Measurements from ENCODE around the gene GOLM1.
"Not testable (repeated sequence)": the region's sequence is repeated elsewhere in the genome, so short reads cannot be mapped to it uniquely, and the experiment has no call there.

GOLM1 gene

DNA sequence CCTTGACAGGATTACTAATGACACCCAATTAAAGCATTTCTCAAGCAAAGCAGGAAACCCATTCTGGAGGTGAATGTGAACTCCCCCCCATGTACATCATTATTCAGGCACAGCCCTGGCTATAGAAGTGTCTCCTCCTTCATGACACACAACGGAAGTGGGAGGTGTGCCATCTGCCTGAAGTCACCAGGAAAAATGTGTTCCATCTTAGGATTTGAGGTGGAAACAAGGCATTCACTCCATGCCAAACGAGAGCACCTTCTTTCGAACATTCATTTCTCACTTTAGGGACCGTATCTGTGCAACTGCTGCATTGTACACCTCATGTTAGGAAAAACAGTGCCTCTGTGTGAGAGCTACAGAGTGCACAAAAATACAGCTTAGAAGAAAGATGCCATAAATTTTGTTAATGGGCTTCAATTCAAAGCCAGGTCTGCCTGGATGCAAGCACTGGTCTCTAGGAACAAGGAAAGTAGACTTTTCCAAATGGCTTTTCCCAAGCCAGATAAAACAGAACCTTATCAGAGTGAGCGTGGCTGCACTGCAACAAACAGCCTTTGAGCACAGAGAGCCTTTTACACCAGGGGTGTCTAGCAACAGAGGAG is 19.4 kb downstream of the GOLM1 start:
- DNase-seq = no peak

DNA sequence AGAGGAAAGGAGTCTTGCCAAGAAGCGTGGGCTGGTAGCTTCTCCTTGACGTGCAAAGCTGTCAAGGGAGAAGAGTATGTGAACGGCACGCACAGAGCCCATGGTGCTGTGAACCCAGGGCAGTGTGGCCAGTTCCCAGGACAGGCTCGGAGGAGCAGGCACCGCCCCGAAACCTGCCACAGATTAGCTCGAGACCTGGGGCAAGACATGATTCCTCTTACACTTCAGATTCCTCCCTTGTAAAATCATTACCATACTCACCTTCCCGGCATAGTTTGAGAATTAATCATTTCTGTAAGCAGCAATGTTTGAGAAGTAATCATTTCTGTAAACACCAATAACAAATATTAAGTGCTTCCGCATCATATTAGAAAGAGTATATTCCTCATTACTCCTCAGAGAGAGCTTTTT is 19.9 kb downstream of the GOLM1 start:
- no peak for DNase-seq

DNA sequence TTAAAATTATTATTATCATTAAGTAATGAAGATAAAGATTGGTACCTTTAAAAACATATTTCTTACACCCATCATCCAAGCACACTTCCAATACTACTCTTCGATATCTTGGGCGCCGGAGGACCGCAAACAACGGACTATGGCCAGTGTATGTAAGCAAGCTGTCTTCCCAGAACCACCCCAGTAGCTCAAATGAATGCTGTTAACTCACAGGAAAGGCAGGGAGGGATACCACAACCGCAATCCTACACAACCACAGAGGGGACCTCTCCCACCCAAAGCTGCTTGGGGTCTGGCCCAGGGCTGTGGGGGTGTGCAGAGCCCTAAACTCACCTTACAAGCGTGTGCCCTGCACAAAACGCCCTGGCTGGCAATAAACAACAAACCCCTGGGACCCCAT is 20.6 kb downstream of the GOLM1 start:
- DNase-seq = no peak

DNA sequence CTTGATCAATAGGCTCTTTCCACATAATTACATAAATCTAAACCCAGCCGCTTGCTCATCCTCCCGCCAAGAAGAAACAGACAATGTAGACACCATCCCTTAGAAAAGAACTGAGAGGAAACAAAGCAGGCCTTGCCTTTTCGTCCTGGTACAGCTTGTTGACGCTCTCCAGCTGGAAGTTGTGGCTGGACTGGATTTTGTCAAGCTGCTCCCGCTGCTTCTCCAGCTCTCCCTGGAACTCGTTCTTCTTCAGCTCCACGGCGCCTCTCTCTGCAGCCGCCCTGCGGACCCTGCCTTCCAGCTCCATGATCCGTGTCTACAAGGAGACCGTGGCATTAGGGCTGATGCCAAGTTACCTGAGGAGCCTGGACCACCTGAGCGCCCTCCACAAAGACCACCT is 22.1 kb downstream of the GOLM1 start:
- no peak for DNase-seq

DNA sequence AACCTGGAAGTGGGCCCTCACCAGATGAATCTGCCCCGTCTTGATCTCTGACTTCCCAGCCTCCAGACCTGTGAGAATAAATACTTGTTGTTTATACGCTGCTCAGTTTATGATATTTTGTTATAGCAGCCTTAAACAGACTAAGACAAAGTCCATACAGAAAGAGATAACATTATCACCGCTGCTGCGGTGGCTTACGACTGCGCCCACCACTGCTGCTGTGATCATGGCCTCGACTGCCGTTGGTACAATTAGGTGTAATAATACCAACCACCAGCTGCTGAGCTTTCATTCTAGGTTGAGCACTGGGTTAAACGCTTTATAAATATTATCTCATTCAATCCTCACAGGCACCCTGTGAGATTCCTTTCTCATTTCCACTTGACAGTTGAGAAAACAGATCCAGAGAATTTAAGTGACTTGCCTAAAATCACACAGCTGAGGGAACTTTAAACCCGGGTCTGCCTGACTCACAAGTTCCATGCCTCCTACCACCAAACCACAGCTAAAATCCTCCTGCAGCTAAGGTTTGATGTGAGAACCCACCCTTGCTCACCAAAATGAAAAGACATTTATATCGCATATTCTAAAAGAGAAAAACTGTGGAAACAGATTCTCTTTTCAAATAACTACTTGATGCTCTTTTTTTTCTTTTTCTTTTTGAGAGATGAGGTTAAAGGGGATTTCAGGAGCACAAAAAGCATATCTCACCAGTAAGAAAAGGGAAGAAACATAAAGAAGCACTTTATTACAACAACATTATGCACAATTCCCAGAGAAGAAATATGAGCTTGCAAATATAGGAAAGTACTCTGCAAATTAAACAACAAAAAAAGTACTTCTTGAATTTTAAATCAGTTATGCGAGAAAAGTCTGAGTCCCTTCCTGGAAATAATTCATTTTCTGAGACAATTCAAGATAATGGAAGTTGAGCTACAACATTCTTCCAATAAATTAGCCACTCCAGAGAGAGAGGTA is 23.9 kb downstream of the GOLM1 start:
- no peak for DNase-seq

DNA sequence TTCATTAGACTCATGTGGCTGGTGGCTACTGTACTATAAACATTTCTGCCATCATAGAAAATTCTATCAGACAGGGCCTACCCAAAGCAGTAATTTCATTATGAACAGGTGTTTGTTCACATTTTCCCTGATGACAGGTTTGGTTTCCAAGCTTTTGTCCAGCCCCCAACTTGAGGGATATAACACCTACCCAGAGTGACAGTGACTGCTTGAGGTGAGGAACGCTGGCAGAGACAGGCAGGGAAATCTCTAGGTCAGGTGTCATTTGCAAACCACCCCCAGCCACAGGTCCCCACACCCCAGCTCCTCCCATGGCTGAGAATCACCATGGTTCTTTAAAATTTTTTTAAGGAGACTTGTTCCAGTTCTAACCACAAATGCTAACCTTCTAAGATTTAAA is 25.5 kb downstream of the GOLM1 start:
- DNase-seq = no peak

DNA sequence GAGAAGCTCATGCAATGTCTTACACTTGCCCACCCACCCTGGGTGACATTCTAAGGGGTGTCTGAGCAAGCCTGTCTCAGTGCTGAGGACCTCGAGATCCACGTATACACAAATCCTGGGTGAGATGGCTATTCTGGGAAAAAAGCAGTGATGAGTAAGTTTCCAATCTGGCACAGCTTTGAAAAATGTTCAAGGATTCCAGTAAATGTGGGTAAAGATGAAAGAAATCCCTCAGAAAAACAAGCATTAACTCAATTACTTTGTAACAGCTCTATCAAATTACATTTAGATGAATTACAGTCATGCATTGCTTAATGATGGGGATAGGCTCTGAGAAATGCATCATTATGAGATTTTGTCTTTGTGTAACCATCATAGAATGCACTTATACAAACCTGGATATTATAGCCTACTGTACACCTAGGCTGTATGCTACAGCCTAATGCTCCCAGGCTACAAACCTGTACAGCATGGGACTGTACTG is 26.9 kb downstream of the GOLM1 start:
- DNase-seq = no peak

DNA sequence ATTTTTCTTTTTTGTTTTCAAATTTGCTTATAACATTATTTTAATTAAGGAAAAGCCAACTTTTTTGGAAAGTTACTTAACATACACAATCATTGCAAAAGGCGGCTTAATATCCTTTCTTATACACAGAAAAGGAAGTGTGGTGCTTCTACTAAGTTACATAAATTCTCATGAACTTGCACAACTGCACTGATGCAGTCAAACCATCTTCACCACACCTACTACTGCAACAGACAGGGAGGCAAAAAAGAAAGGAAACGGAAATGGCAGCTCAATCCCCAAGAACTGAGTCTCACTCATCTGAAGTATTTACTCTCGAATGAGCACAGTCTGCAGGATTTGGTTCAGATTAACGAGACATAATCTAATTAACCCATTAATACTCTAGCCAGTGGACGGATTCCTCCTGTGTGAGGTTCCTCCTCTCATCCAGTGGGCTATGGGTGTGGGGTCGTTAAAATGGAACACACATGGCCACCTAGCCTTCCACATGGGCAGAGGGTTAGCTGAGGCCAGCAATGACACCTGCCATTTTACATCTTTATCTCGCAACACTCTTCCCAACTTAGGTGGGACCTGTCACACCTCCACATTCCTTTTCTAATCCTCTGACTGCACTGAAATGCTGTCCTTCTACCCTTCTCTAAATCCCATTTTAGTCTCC is 30.0 kb downstream of the GOLM1 start:
- DNase-seq = no peak

DNA sequence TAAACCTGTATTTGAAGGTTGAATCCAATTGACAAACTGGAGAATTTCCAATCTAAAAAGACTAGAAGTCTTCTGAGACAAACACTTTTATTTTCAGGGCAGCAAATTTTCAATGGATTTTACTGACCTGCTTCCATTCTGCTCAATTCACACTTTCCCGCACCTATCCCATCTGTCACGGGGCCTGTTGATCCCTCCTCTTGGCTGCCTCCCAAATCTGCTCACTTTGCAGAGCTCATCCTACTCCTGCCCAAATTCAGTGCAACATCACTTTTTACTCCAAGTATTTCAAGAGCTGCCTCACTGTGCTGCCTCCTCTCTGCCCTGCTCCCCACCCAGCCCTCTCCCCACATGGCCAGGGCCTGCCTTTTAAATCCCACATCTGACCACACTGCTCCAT is 35.1 kb downstream of the GOLM1 start:
- DNase-seq = no peak

DNA sequence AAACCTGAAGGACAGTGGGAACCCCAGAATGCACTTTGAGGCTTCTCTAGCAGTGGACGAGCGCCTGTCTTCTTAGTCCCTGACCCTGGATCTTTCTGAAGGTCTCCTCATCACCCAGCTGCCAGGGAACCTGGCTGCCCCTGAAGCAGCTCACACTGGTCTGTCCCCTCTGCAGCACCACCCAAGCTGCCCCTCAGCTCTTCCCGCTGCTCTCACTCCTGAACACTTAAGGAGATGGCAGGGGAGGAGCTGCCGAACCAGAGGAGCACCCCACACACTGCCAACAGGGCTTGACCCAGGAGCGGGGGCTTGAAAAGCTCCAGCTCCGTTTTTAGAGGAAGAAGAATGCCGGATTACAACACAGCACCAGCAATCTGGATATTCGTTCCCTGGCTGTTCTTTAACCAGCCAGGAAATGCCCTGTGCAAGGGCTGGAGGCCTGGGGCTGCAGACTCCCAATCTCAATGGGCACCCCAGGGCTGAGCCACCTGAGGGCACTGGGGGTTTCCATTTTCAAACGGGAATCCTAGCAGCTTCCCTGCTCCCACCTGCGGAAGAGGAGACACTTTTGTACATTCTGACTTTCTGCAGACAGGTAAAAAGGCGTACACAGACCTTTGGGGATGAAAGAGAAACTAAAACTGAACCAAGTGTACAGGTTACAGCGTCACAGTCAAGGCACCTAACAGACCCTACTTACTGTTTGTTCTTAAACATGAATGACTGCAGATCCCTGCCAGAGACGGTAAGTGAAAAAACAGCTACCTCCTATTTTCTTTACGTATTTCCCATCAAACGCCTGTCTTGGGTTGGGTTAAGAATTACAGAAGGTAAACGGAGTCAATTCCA is 36.3 kb downstream of the GOLM1 start:
- no peak for DNase-seq

DNA sequence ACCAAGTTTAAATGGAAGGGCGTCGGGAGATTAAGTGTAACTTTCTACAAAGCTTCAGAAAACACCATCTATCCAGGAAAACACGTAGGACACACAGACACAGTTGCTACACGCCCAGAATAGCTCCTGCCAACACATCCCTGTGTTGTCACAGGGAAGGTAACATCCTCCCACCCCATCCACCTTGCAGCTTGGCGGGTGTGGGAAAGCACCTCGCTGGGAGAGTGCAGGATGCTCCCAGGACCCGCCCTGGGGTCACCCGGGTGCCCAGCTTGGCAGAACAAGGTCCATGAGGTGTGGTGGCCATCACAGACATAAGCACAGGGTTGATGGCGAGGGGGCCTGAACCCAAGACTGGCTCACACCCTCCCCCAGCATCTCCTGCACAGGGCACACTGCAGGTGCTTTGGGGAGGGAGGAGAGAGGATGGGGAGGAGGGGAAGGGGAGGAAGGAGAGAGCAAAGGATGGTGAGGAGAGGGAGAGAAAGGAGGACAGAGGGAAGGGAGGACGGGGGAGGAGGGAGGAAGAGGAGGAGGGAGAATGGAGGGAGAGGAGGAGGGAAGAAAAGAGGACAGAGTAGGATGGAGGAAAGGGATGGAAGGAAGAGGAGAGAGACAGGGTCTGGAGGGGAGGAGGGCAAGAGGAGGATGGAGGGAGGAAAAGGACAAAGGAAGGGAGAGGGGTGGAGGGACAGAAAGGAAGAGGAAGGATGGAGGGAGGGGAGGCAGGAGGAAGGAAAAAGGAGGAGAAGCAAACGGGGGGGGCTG is 37.2 kb downstream of the GOLM1 start:
- DNase-seq = no peak

DNA sequence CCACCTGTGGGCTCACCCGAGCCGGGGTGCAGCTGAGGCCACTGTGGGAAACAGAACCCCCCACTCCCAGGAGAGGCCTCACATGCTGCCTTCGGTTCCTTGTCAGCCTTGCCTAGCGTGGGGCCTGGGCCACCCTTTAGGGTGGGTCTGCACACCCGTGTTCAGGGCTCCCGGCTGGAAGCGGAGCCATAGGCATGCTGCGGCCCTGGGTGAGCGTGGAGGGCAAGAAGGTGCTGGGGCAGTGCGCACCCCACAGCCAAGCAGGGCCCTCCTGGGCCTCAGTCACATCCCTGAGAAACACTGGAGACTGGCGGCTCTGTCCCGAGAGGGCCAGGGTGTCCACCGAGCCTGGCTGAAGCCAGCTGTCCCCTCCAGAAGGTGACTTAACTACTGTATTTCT is 41.9 kb downstream of the GOLM1 start:
- no peak for DNase-seq

DNA sequence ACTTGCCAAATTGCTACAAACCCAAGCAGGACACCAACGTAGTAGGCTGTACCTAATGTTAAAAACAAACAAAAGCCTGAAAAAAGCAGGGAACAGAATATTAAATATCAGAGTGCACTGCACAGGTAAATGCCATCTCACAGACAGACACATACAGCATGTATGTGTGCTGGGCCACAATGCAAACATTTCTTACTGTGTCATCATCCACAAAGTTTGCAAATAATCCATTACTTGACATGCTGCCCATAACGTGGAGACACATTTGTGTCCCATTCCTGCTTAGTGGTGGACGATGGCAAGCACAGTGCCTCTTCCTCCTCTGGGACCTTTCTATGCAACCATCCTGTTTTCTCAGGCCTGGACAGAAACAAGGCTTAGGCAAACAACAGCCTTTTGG is 44.7 kb downstream of the GOLM1 start:
- no peak for DNase-seq

DNA sequence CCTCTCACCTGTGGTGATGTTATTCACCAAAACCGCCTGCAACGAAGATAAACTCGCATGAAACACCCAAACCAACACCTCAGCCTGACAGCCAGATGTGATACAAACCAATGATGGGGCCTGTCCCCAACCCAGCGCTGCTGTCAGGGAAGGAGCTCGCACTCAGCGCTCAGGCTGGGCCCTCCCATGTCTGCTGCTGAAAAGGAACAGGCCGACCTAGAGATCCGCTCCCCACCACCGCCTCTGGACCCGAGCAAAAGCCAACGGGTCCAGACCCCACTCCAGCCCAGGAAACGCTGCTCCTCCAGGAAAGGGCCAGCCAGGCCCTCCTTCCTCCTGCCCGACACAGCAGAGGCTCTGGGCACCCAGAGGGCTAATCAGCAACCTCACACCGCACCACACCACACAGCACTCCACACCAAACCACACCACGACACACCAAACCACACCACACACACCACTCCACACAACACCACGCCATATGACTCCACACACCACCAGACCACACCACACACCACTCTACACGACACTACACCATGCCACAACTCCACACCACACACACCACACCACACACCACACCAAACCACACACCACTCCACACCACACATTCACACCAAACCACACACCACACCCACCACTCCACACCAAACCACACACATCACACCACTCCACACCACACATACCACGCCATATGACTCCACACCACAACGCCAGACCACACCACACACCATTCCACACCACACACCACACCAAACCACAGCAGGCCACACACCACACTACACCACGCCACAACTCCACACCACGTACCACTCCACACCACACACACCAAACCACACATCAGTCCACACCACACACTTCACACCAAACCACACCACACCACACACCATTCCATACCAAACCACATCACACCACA is 46.5 kb downstream of the GOLM1 start:
- no peak for DNase-seq

DNA sequence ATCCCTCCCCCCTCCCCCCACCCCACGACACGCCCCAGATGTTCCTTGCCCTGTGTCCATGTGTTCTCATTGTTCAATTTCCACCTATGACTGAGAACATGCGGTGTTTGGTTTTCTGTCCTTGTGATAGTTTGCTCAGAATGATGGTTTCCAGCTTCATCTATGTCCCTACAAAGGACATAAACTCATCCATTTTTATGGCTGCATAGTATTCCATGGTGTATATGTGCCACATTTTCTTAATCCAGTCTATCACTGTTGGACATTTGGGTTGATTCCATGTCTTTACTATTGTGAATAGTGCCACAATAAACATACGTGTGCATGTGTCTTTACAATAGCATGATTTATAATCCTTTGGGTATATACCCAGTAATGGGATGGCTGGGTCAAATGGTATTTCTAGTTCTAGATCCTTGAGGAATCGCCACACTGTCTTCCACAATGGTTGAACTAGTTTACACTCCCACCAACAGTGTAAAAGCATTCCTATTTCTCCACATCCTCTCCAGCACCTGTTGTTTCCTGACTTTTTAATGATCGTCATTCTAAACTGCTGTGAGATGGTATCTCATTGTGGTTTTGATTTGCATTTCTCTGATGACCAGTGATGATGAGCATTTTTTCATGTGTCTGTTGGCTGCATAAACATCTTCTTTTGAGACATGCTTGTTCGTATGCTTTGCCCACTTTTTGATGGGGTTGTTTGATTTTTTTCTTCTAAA is 51.2 kb downstream of the GOLM1 start:
- not testable (repeated sequence) for DNase-seq

DNA sequence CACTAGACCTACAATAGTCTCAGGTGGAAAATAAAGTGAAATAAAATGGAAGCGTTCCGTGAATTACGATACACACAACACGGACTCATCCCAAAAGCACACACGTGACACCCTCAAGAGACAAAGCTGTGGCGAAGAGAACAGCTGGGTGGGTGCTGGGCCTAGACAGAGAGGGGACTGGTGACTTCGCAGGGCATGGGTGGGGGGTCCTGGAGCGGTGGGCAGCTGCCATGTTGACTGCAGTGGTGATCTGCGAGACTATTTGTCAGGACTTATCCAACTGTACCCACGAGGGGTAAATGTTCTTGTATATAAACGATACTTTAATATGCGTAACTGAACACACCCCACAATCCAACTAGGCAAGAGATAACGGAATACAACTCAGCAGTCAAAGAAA is 52.0 kb downstream of the GOLM1 start:
- no peak for DNase-seq

DNA sequence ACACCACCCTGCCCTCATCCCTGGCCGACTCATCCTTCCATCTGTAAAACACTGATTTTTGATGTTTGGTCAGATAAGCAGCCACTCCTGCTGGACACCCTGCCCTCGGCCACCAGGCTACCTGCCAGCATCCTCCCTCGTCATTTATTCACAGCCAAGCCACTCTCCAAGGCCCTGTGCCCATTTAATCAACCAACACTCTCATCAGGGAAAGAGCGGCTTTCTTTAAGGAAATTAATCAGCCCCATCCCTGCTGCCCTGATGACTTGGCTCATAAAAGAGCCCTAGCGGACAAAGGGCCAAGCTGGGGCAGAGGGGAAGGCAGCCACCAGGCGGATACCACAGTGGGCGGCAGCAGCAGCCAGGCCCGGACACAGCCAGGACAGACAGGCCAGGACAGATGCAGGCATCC is 52.4 kb downstream of the GOLM1 start:
- no peak for DNase-seq

DNA sequence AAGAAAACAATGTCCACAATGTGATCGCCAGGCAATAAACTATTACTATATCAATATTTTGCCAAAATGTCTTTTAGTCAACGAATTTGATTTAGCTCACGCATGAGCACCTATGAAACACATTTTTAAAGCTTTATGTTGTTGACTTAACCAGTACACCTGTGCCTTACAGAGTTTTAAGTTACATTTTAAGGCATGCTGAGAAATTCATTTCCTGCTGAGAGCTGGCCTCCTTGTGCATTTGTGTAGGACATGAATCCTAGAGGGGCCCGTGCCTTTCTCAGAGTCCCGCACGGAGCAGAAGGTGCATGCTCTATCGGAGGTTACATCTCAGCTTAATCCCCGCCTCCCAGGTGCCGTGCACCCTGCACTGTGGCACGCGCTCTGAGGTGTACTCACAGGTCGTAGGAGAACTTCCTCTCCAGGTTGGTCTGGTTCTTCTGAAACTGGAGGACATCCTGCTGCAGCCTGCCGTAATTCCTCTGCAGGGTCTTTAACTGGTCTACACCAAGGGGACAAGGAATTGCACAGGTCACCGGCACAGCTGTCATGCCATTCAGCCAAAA is 53.2 kb downstream of the GOLM1 start:
- no peak for DNase-seq

DNA sequence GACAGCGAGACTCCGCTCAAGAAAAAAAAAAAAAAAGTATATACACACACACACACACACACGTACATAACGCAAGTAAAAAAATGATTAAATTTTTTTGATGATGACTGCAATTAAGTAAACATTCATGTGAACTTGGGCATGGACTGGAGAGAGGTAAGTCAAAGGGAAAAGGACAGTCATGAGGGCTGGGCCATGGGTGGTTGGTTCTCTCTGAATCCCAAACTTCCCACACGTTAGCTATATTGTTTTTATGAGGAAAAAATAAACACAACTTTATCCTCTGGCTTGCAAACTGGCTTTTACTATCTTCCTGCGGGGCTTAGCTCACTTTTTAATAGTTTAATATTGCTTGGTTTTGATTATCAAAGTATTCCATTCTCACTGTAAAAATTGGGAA is 53.7 kb downstream of the GOLM1 start:
- no peak for DNase-seq

DNA sequence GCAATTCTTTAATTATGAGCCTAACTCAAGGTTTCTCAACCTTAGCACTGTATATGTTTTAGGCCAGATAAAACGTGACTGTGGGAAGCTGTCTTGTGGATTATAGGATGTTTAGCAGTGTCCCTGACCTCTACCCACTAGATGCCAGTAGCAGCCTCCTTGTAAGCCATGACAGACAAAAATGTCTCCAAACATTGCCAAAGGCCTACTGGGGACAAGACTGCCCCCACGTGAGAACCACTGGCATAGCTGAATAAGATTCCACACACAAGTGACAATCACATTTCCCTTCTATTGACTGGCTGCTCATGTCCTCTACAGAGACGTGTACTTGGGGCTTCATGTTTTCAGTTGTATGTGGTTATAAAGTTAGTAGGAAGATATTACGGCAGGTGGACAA is 55.4 kb downstream of the GOLM1 start:
- no peak for DNase-seq
